Loucy (cell line): ENCODE results near the gene KRTAP6-2.

ENCODE experiments used
- H2AFZ ChIP-seq: fragments of 200-600 bp; sonication (generic); 2 replicates; pipeline ENCODE4 v1.6.0; 2016; ENCODE audit warnings: antibody characterized with exemption, mild to moderate bottlenecking, low read length, moderate library complexity
- H3F3A ChIP-seq: fragments of 200-600 bp; 2 replicates; pipeline ENCODE4 v1.6.0; 2016; ENCODE audit warnings: antibody characterized with exemption, low read depth, mild to moderate bottlenecking
- H3K27me3 ChIP-seq: fragments of 200-600 bp; sonication (generic); 2 replicates; pipeline ENCODE4 v1.6.1; 2014; ENCODE audit warnings: low read length, mild to moderate bottlenecking; ENCODE audit not compliant: insufficient read depth, poor library complexity, severe bottlenecking
- H3K36me3 ChIP-seq: fragments of 200-600 bp; sonication (generic); 2 replicates; pipeline ENCODE4 v1.6.1; 2016; ENCODE audit warnings: low read length; ENCODE audit not compliant: insufficient read depth
- H3K4me1 ChIP-seq: fragments of 200-600 bp; sonication (generic); 2 replicates; pipeline ENCODE4 v1.5.1; 2014; ENCODE audit warnings: low read length, mild to moderate bottlenecking; ENCODE audit not compliant: insufficient read depth, poor library complexity, severe bottlenecking
- H3K4me2 ChIP-seq: fragments of 200-600 bp; sonication (generic); 2 replicates; pipeline ENCODE4 v1.6.0; 2014; ENCODE audit warnings: antibody characterized with exemption, low read length, low read depth, mild to moderate bottlenecking; ENCODE audit not compliant: poor library complexity, severe bottlenecking
- H3K4me3 ChIP-seq: fragments of 200-600 bp; sonication (generic); 2 replicates; pipeline ENCODE4 v1.5.1; 2014; ENCODE audit warnings: low read length, mild to moderate bottlenecking, mixed read lengths; ENCODE audit not compliant: poor library complexity, severe bottlenecking
- H3K79me2 ChIP-seq: fragments of 200-600 bp; sonication (generic); 2 replicates; pipeline ENCODE4 v1.6.1; 2014; ENCODE audit warnings: low read length; ENCODE audit not compliant: insufficient read depth
- H3K9ac ChIP-seq: fragments of 200-600 bp; sonication (generic); 2 replicates; pipeline ENCODE4 v1.6.0; 2014; ENCODE audit warnings: mild to moderate bottlenecking, low read depth, low read length, moderate library complexity; ENCODE audit not compliant: poor library complexity, severe bottlenecking
- H3K9me2 ChIP-seq: fragments of 200-600 bp; sonication (generic); replicated peaks from 2 replicates; pipeline ENCODE4 v1.6.1; 2016; ENCODE audit warnings: low read depth, low read length, mixed read lengths
- H3K9me3 ChIP-seq: fragments of 200-600 bp; sonication (generic); 2 replicates; pipeline ENCODE4 v1.6.1; 2014; ENCODE audit warnings: mild to moderate bottlenecking, antibody characterized with exemption, low read length, low read depth; ENCODE audit not compliant: insufficient read depth
- H4K20me1 ChIP-seq: fragments of 200-600 bp; sonication (generic); 2 replicates; pipeline ENCODE4 v1.6.0; 2014; ENCODE audit warnings: antibody characterized with exemption, low read length, mild to moderate bottlenecking; ENCODE audit not compliant: insufficient read depth, poor library complexity, severe bottlenecking
- CTCF ChIP-seq: fragments of 200-600 bp; sonication (generic); conservative IDR thresholded peaks from 2 replicates; pipeline ENCODE4 v1.5.1; 2014; ENCODE audit warnings: mild to moderate bottlenecking, antibody characterized with exemption, low read length
- EZH2phosphoT487 ChIP-seq: fragments of 200-600 bp; IDR thresholded peaks from 2 replicates; pipeline ENCODE4 v1.6.1; 2018; ENCODE audit warnings: antibody characterized with exemption, mild to moderate bottlenecking, moderate library complexity, borderline replicate concordance

Gene KRTAP6-2

GRCh38 chr21:30620522-30620921, 21.8 kb upstream of the KRTAP6-2 start, which contains the start of gene KRTAP20-4:
Gene KRTAP20-4, plus strand, starts transcription at chr21:30620627.
- Histone ChIP-seq H3K79me2 (no peaks in the 10 kb centered on the region), H2AFZ (no peak within 1 kb of the TSS), H3K4me2 (no peak within 1 kb of the TSS), H4K20me1 (no peaks in the 10 kb centered on the region), H3K4me3 (no peak within 1 kb of the TSS), H3K27me3 (no peaks in the 10 kb centered on the region), H3F3A (no peaks in the 10 kb centered on the region), H3K4me1 (no peaks in the 10 kb centered on the region), H3K9me2 (no peaks in the 10 kb centered on the region), H3K9ac (no peak within 1 kb of the TSS), H3K36me3 (no peaks in the 10 kb centered on the region), H3K9me3 (peaks cover 6% of the 10 kb centered on the region; the same call in 1 of the 2 replicates)
- TF ChIP-seq EZH2phosphoT487 (no peak), CTCF (no peak)

GRCh38 chr21:30620080-30620479, 21.4 kb upstream of the KRTAP6-2 start:
- Histone ChIP-seq H2AFZ (no peak overlapping the region), H3F3A (no peaks in the 10 kb centered on the region), H3K4me3 (no peak overlapping the region), H3K4me1 (no peaks in the 10 kb centered on the region), H3K4me2 (no peak overlapping the region), H3K9me3 (peaks cover 4% of the 10 kb centered on the region; the same call in 1 of the 2 replicates), H3K9me2 (no peaks in the 10 kb centered on the region), H4K20me1 (no peaks in the 10 kb centered on the region), H3K27me3 (no peaks in the 10 kb centered on the region), H3K36me3 (no peaks in the 10 kb centered on the region), H3K9ac (no peak overlapping the region), H3K79me2 (no peaks in the 10 kb centered on the region)
- no peak for TF ChIP-seq CTCF
- no peak for TF ChIP-seq EZH2phosphoT487

- Histone ChIP-seq H3K4me2 (no peak within 1 kb of the TSS), H2AFZ (no peak within 1 kb of the TSS), H3F3A (no peaks in the 10 kb centered on the region), H3K36me3 (no peaks in the 10 kb centered on the region), H3K9ac (no peak within 1 kb of the TSS), H3K4me3 (no peak within 1 kb of the TSS), H3K79me2 (no peaks in the 10 kb centered on the region), H3K9me3 (no peaks in the 10 kb centered on the region), H3K27me3 (no peaks in the 10 kb centered on the region), H3K9me2 (no peaks in the 10 kb centered on the region), H3K4me1 (no peaks in the 10 kb centered on the region), H4K20me1 (no peaks in the 10 kb centered on the region)
- TF ChIP-seq EZH2phosphoT487 (no peak), CTCF (no peak)
Measured at GRCh38 chr21:30616125-30616524, 17.4 kb upstream of the KRTAP6-2 start, which contains the start of gene KRTAP20-1. Gene KRTAP20-1, plus strand, starts transcription at chr21:30616425. Its CDS starts 30 bp downstream, at chr21:30616455.
